ENCODE data around the gene NAA25. TPM values are rescaled to one million over a fixed set of nuclear protein-coding genes. Genes with fewer than 3 reads are reported as not detected.

NAA25 gene
- total and polyA plus RNA-seq, 2 of the 4 experiments (the other 2 are of a cell fraction) = 10.3 to 25.5 TPM

GRCh38 chr12:112133418-112133817, 24.8 kb upstream of the NAA25 start:
- Histone ChIP-seq H4K8ac (ENCODE audit: low read depth in 2 of 2, low read length in 2 of 2) (no peak overlapping the region), H2AFZ (replicated peaks; ENCODE audit: low read length, poor library complexity) (no peak overlapping the region), H3K4me3 (ENCODE audit: insufficient read depth, low read depth, low read length) (no peak overlapping the region), H3K36me3 (ENCODE audit: control insufficient read depth, insufficient read depth, low read length) (peaks cover 43% of the 10 kb centered on the region), H3K23ac (ENCODE audit: low read depth, low read length) (no peak overlapping the region), H3K9me3 (ENCODE audit: control insufficient read depth, insufficient read depth, low read length) (no peaks in the 10 kb centered on the region), H3K9ac (ENCODE audit: low read depth, low read length) (no peak overlapping the region), H3K4me2 (ENCODE audit: low read depth, low read length) (no peak overlapping the region), H2BK20ac (ENCODE audit: low read depth, low read length) (no peak overlapping the region), H2BK5ac (ENCODE audit: low read depth, low read length, poor library complexity, severe bottlenecking) (no peak overlapping the region), H3K4me1 (ENCODE audit: control insufficient read depth, insufficient read depth, low read length) (peaks cover 5% of the 10 kb centered on the region), H3K9me1 (ENCODE audit: insufficient read depth, low read length) (peaks cover 6% of the 10 kb centered on the region; the same call in 1 of the 2 replicates), H2AK9ac (replicated peaks; ENCODE audit: low read depth, low read length, poor library complexity) (no peak overlapping the region), H4K91ac (ENCODE audit: insufficient read depth, low read depth, low read length) (no peak overlapping the region), H4K20me1 (ENCODE audit: insufficient read depth, low read length) (0 out of 2 replicates have a peak, but pooled peaks cover 4% of the 10 kb centered on the region), H3K18ac (ENCODE audit: low read depth, low read length) (no peak overlapping the region), H2AK5ac (ENCODE audit: low read depth, low read length) (no peak overlapping the region), H2BK15ac (ENCODE audit: low read depth, low read length) (no peak overlapping the region), H3K79me1 (ENCODE audit: low read depth in 1 of 2, low read length in 2 of 2) (peaks cover 21 to 54% of the 10 kb centered on the region in 2 experiments), H3K4ac (ENCODE audit: low read depth, low read length) (no peak overlapping the region), H2BK120ac (ENCODE audit: low read depth, low read length) (no peak overlapping the region), H4K5ac (ENCODE audit: low read depth, low read length) (no peak overlapping the region), H3K27me3 (ENCODE audit: control insufficient read depth, insufficient read depth, low read length) (no peaks in the 10 kb centered on the region), H3K14ac (replicated peaks; ENCODE audit: low read depth, low read length) (no peak overlapping the region), H3K27ac (ENCODE audit: insufficient read depth, low read length) (no peak overlapping the region), H3K56ac (ENCODE audit: extremely low read depth, insufficient read depth, low read length) (no peak overlapping the region)
- CTCF ChIA-PET = no interaction called here
- no peak for DNase-seq
- WGBS, 2 experiments (ENCODE audit: extremely low coverage in 2 of 2, insufficient read length in 1 of 2) = 100% methylated on average over 1 of the region's 5 CpGs; no CpG with 5 or more reads in 1 of the 2 experiments
- BruUV-seq (replicated peaks) = no TSS peak
- in situ Hi-C loops (cut with MboI; ENCODE audit: low sequenced_read_pairs) (no loop called here), dilution Hi-C loops (cut with HindIII; ENCODE audit: low sequenced_read_pairs, unreplicated experiment) (no loop called here), intact Hi-C loops (cut with micrococcal nuclease) (loop anchor here (10.0 kb wide), 1 partner anchor 89 kb away; no protein-coding TSS in a partner anchor)
- ATAC-seq (ENCODE audit: low read depth) = no peak
- TF ChIP-seq SMC3 (IDR thresholded peaks at IDR 0.05; ENCODE audit: low read depth, low read length) (no peak), RFX5 (IDR thresholded peaks at IDR 0.05; ENCODE audit: low read depth, low read length) (no peak), POLR2A (IDR thresholded peaks at IDR 0.05; ENCODE audit: low read depth, low read length) (no peak), USF2 (IDR thresholded peaks at IDR 0.05; ENCODE audit: low read depth, low read length) (no peak), RAD21 (IDR thresholded peaks at IDR 0.05; ENCODE audit: low read length) (no peak)
- POLR2A ChIA-PET (ENCODE audit: unreplicated experiment) = interaction anchor here (1.5 kb wide), 1 partner anchor 11 kb away, joined by 4 read pairs; no protein-coding TSS in a partner anchor

Measured in IMR-90 (cell line).